ENCODE results near the gene HAUS1. TPM values are rescaled to one million over a fixed set of nuclear protein-coding genes. Genes with fewer than 3 reads are reported as not detected.
A peak's percentile ranks its signal among the peaks of the same experiment; 100 is the strongest.

The HAUS1 gene
- total and polyA plus RNA-seq, 4 experiments from 2014 or later = 23.2 to 82.6 (median 31.5) TPM

GRCh38 chr18:46062781-46063180 lies 41.4 kb upstream of the HAUS1 start:
- ChIA-PET POLR2A (ENCODE audit: partially characterized antibody) (no interaction called here), CTCF (ENCODE audit: partially characterized antibody) (interaction anchor here (1.1 kb wide), 1 partner anchor 399 kb away, joined by 3 read pairs; no protein-coding TSS in a partner anchor)
- intact Hi-C loops (cut with micrococcal nuclease) = no loop called here
- no peaks in the 10 kb centered on the region for H3K36me3 ChIP-seq (ENCODE audit: insufficient read depth, low read length)
- DNase-seq = no peak
- H3K9me3 ChIP-seq (ENCODE audit: control insufficient read depth in 1 of 2, low read length in 2 of 2) = no peaks in the 10 kb centered on the region
- peaks cover 7 to 23% (median 12%) of the 10 kb centered on the region in 4 donors for H3K4me1 Mint-ChIP-seq
- no peak overlapping the region for H3K4me3 ChIP-seq (ENCODE audit: low read length in 2 of 2)
- H3K4me1 ChIP-seq (ENCODE audit: insufficient read depth, low read length) = no peaks in the 10 kb centered on the region
- H3K36me3 Mint-ChIP-seq = peaks cover 3 to 8% of the 10 kb centered on the region in 2 donors
- H3K4me3 Mint-ChIP-seq = no peak overlapping the region
- no peaks in the 10 kb centered on the region for H3K9me3 Mint-ChIP-seq
- H3K27ac Mint-ChIP-seq = no peak overlapping the region
- no peak overlapping the region for H3K27ac ChIP-seq (ENCODE audit: low read depth, low read length)
- H3K27me3 ChIP-seq (ENCODE audit: insufficient read depth, low read length) = no peaks in the 10 kb centered on the region
- H3K27me3 Mint-ChIP-seq = no peaks in the 10 kb centered on the region

GRCh38 chr18:46067438-46068007 lies 36.7 kb upstream of the HAUS1 start:
- Histone ChIP-seq H3K36me3 (ENCODE audit: insufficient read depth, low read length) (no peaks in the 10 kb centered on the region), H3K9me3 (ENCODE audit: control insufficient read depth in 1 of 2, low read length in 2 of 2) (no peaks in the 10 kb centered on the region), H3K27ac (ENCODE audit: low read depth, low read length) (no peak overlapping the region), H3K4me3 (ENCODE audit: low read length in 2 of 2) (no peak overlapping the region), H3K27me3 (ENCODE audit: insufficient read depth, low read length) (no peaks in the 10 kb centered on the region), H3K4me1 (ENCODE audit: insufficient read depth, low read length) (peaks cover 33% of the 10 kb centered on the region)
- H3K27ac Mint-ChIP-seq = no peak overlapping the region
- H3K4me1 Mint-ChIP-seq = peaks cover 17 to 39% (median 29%) of the 10 kb centered on the region in 4 donors
- peaks cover 3% of the 10 kb centered on the region in 2 donors for H3K36me3 Mint-ChIP-seq
- POLR2A ChIA-PET (ENCODE audit: partially characterized antibody) = interaction anchor here (0.7 to 1.7 kb wide), 2 partner anchors 12 to 15 kb away, joined by 4 to 5 read pairs; no protein-coding TSS in a partner anchor
- H3K27me3 Mint-ChIP-seq = no peaks in the 10 kb centered on the region
- H3K4me3 Mint-ChIP-seq = no peak overlapping the region
- no peak for DNase-seq
- intact Hi-C loops (cut with micrococcal nuclease) = no loop called here
- no peaks in the 10 kb centered on the region for H3K9me3 Mint-ChIP-seq
- CTCF ChIA-PET (ENCODE audit: partially characterized antibody) = no interaction called here

GRCh38 chr18:46068763-46069162 lies 35.4 kb upstream of the HAUS1 start:
- H3K27me3 ChIP-seq (ENCODE audit: insufficient read depth, low read length) = no peaks in the 10 kb centered on the region
- no peaks in the 10 kb centered on the region for H3K27me3 Mint-ChIP-seq
- intact Hi-C loops (cut with micrococcal nuclease) = no loop called here
- ChIA-PET CTCF (ENCODE audit: partially characterized antibody) (no interaction called here), POLR2A (ENCODE audit: partially characterized antibody) (no interaction called here)
- H3K4me3 Mint-ChIP-seq = peak overlapping the region in 2 of 8 donors; percentile 52 to 63
- peaks cover 3% of the 10 kb centered on the region in 2 donors for H3K36me3 Mint-ChIP-seq
- H3K4me3 ChIP-seq (ENCODE audit: low read length in 2 of 2) = no peak overlapping the region
- H3K4me1 ChIP-seq (ENCODE audit: insufficient read depth, low read length) = peaks cover 44% of the 10 kb centered on the region
- H3K4me1 Mint-ChIP-seq = peaks cover 24 to 50% (median 38%) of the 10 kb centered on the region in 4 donors
- H3K27ac Mint-ChIP-seq = peak overlapping the region in 2 of 7 donors; percentile 27 to 37
- DNase-seq = no peak
- no peaks in the 10 kb centered on the region for H3K9me3 Mint-ChIP-seq
- no peak overlapping the region for H3K27ac ChIP-seq (ENCODE audit: low read depth, low read length)
- no peaks in the 10 kb centered on the region for H3K9me3 ChIP-seq (ENCODE audit: control insufficient read depth in 1 of 2, low read length in 2 of 2)
- H3K36me3 ChIP-seq (ENCODE audit: insufficient read depth, low read length) = no peaks in the 10 kb centered on the region

GRCh38 chr18:46069524-46069923 lies 34.7 kb upstream of the HAUS1 start:
- H3K9me3 Mint-ChIP-seq = no peaks in the 10 kb centered on the region
- H3K4me1 Mint-ChIP-seq = peaks cover 25 to 47% (median 38%) of the 10 kb centered on the region in 4 donors
- POLR2A ChIA-PET (ENCODE audit: partially characterized antibody) = interaction anchor here (0.5 kb wide), 1 partner anchor 27 kb away, joined by 3 read pairs; no protein-coding TSS in a partner anchor
- DNase-seq = no peak
- Histone ChIP-seq H3K4me3 (ENCODE audit: low read length in 2 of 2) (no peak overlapping the region), H3K27ac (ENCODE audit: low read depth, low read length) (no peak overlapping the region), H3K9me3 (ENCODE audit: control insufficient read depth in 1 of 2, low read length in 2 of 2) (no peaks in the 10 kb centered on the region), H3K36me3 (ENCODE audit: insufficient read depth, low read length) (no peaks in the 10 kb centered on the region), H3K4me1 (ENCODE audit: insufficient read depth, low read length) (peaks cover 44% of the 10 kb centered on the region), H3K27me3 (ENCODE audit: insufficient read depth, low read length) (no peaks in the 10 kb centered on the region)
- H3K4me3 Mint-ChIP-seq = peak overlapping the region in 5 of 8 donors; percentile 9 to 94 (median 49)
- peaks cover 3% of the 10 kb centered on the region in 2 donors for H3K36me3 Mint-ChIP-seq
- H3K27me3 Mint-ChIP-seq = no peaks in the 10 kb centered on the region
- CTCF ChIA-PET (ENCODE audit: partially characterized antibody) = interaction anchor here (0.6 kb wide), 1 partner anchor 117 kb away, joined by 3 read pairs; no protein-coding TSS in a partner anchor
- intact Hi-C loops (cut with micrococcal nuclease) = no loop called here
- H3K27ac Mint-ChIP-seq = peak overlapping the region in 2 of 7 donors; percentile 19 to 50

- H3K36me3 Mint-ChIP-seq = peaks cover 3% of the 10 kb centered on the region in 2 donors
- H3K9me3 Mint-ChIP-seq = no peaks in the 10 kb centered on the region
- H3K27ac Mint-ChIP-seq = peak overlapping the region in 3 of 7 donors; percentile 31 to 80 (median 38)
- no peak for DNase-seq
- H3K4me1 ChIP-seq (ENCODE audit: insufficient read depth, low read length) = peaks cover 44% of the 10 kb centered on the region
- no peak overlapping the region for H3K27ac ChIP-seq (ENCODE audit: low read depth, low read length)
- no peaks in the 10 kb centered on the region for H3K9me3 ChIP-seq (ENCODE audit: control insufficient read depth in 1 of 2, low read length in 2 of 2)
- ChIA-PET CTCF (ENCODE audit: partially characterized antibody) (no interaction called here), POLR2A (ENCODE audit: partially characterized antibody) (interaction anchor here (0.5 to 1.5 kb wide), 2 partner anchors 27 to 34 kb away, joined by 3 read pairs; partner anchors contain the start of gene HAUS1)
- no peaks in the 10 kb centered on the region for H3K27me3 ChIP-seq (ENCODE audit: insufficient read depth, low read length)
- no peak overlapping the region for H3K4me3 ChIP-seq (ENCODE audit: low read length in 2 of 2)
- peaks cover 25 to 45% (median 38%) of the 10 kb centered on the region in 4 donors for H3K4me1 Mint-ChIP-seq
- H3K27me3 Mint-ChIP-seq = no peaks in the 10 kb centered on the region
- peak overlapping the region in 6 of 8 donors; percentile 53 to 94 (median 83) for H3K4me3 Mint-ChIP-seq
- H3K36me3 ChIP-seq (ENCODE audit: insufficient read depth, low read length) = no peaks in the 10 kb centered on the region
- intact Hi-C loops (cut with micrococcal nuclease) = loop anchor here (5.0 kb wide), 2 partner anchors 73 to 188 kb away; no protein-coding TSS in a partner anchor
Measured at GRCh38 chr18:46070232-46070631, 34.0 kb upstream of the HAUS1 start.

GRCh38 chr18:46070815-46071652 lies 33.2 kb upstream of the HAUS1 start:
- Histone ChIP-seq H3K4me1 (ENCODE audit: insufficient read depth, low read length) (peaks cover 44% of the 10 kb centered on the region), H3K27me3 (ENCODE audit: insufficient read depth, low read length) (no peaks in the 10 kb centered on the region), H3K9me3 (ENCODE audit: control insufficient read depth in 1 of 2, low read length in 2 of 2) (no peaks in the 10 kb centered on the region), H3K27ac (ENCODE audit: low read depth, low read length) (peak overlapping the region; percentile 62), H3K4me3 (ENCODE audit: low read length in 2 of 2) (peak overlapping the region in 1 of 2 donors; percentile 76), H3K36me3 (ENCODE audit: insufficient read depth, low read length) (no peaks in the 10 kb centered on the region)
- Mint-ChIP-seq H3K36me3 (peaks cover 3% of the 10 kb centered on the region in 2 donors), H3K4me3 (peak overlapping the region; percentile 53 to 94 (median 78)), H3K9me3 (no peaks in the 10 kb centered on the region), H3K4me1 (peaks cover 25 to 45% (median 38%) of the 10 kb centered on the region in 4 donors), H3K27ac (peak overlapping the region in 6 of 7 donors; percentile 31 to 85 (median 72)), H3K27me3 (no peaks in the 10 kb centered on the region)
- ChIA-PET CTCF (ENCODE audit: partially characterized antibody) (interaction anchor here (1.0 to 4.1 kb wide), 12 partner anchors 10 to 407 kb away, joined by 3 to 92 read pairs (median 7); no protein-coding TSS in a partner anchor), POLR2A (ENCODE audit: partially characterized antibody) (interaction anchor here (0.6 to 3.6 kb wide), 11 partner anchors 15 to 385 kb away, joined by 3 to 28 read pairs (median 4); partner anchors contain the start of genes ATP5F1A and HAUS1)
- intact Hi-C loops (cut with micrococcal nuclease) = loop anchor here (5.0 kb wide), 2 partner anchors 74 to 189 kb away; no protein-coding TSS in a partner anchor
- DNase-seq = peak in 2 of 5 donors; percentile 7 to 35
